Activated CD8-positive, alpha-beta memory T cell treated with anti-CD3 and anti-CD28 coated beads for 4 hours (primary cell): ENCODE data around the gene POLL.

ENCODE experiments used
- DNase-seq, 2 donors: peaks; one replicate each; pipeline ENCODE4 v3.0.0-alpha.2; 2020; ENCODE audit warnings: low read depth in 2 of 2

The POLL gene

DNA sequence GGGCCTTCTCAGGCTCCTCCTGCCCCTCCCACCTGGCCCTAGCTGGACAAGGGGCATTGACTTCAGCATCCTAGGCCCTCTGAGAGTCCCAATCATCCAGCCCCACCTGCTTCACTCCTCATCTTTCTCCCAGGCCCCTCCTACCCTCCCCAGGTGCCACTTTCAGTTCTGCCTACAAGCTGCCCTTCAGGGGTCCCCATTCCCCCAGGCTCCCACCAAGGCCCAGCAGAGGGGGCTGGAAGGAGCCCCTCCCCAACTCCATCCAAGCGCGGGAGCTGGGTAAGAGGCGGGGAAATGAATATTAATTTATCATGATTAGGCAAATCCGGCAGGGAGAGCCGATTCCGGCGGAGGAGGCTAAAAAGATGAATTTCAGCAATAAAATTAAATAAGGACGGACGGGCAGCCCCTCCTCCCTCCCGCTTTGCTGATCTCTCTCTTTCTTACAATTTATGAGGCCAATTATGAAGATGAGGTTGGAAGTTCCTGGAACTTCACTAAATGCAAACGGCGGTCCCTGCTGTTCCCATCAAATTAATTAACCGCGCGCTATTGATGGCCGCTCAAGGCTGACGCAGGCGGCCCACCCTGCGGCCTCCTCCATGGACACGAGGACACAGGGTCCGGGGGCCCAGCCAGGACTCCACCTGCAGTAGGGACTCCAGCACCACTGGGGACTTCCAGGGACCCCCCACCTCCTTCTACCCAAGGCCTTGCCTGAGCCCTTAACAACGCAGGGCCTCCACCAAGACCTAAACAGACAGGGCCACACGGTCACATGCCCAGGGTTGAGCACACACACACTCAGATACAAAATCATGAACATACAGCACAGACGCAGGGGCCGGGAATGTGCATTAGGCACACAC is 13.9 kb downstream of the POLL start:
- DNase-seq = no peak

- no peak for DNase-seq
Measured at GRCh38 chr10:101572785-101573184, 15.3 kb downstream of the POLL start.

DNA sequence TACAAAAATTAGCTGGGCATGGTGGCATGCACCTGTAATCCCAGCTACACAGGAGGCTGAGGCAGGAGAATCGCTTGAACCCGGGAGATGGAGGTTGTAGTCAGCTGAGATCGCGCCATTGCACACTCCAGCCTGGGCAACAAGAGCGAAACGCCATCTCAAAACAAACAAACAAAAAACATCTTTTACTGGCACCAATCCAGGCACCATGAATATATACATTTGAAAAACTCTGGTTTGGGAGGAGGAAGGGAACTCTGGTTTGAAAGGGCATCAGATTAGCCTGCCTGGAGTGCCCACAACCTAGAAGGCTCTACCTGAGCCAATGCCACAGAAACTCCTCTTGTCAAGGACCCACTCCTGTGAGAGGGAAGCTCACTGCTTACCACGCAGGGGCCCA is 15.9 kb downstream of the POLL start:
- DNase-seq = no peak

DNA sequence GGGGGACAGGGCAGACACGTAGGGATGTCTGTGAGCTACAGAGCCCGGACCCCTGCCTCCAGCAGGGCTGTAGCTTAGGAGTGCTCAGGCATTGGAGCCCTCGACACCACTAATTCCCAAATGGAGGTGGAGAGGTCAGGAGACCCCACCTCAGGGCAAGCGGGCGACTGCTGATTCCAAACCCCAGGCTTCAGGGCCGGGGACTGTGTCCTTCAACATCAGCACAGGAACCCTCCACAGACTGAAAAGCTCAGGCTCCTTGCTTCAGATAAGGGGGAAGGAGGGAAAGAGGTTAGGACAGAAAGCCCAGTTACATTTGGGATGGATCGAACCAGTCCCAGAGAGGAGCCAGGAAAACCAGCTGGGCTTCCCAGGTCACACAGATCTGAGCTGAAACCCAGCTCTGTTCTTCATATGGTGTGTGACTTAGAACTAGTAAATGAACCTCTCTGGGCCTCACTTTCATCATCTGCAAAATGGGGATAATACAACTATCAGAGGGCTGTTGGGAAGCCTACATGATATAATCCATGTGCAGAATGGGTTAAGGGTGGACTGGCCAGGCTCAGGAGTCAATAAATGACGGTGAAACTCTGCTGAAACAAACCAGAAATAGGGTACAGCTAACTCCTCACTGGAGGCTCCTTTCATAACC is 16.7 kb downstream of the POLL start:
- no peak for DNase-seq

GRCh38 chr10:101570428-101571270 is 17.4 kb downstream of the POLL start:
- no peak for DNase-seq

- DNase-seq = peak; percentile 58 to 65
Measured at GRCh38 chr10:101569622-101570427, 18.2 kb downstream of the POLL start.

DNA sequence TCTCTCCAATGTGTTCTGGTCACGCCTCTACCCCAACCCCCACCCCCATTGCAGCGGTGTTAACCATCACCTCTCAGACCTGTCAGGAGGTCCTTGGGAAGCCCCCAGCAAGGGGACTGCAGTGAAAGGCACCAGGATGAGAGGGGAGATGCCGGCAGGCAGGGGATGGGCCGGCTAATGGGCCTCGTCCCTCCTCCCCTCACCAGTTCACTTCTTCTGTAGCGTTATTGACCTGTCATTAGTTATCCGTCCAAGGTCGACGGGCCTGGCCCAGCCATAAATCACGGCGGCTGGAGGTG is 18.8 kb downstream of the POLL start:
- no peak for DNase-seq

- DNase-seq = no peak
Measured at GRCh38 chr10:101568054-101568745, 19.9 kb downstream of the POLL start.

DNA sequence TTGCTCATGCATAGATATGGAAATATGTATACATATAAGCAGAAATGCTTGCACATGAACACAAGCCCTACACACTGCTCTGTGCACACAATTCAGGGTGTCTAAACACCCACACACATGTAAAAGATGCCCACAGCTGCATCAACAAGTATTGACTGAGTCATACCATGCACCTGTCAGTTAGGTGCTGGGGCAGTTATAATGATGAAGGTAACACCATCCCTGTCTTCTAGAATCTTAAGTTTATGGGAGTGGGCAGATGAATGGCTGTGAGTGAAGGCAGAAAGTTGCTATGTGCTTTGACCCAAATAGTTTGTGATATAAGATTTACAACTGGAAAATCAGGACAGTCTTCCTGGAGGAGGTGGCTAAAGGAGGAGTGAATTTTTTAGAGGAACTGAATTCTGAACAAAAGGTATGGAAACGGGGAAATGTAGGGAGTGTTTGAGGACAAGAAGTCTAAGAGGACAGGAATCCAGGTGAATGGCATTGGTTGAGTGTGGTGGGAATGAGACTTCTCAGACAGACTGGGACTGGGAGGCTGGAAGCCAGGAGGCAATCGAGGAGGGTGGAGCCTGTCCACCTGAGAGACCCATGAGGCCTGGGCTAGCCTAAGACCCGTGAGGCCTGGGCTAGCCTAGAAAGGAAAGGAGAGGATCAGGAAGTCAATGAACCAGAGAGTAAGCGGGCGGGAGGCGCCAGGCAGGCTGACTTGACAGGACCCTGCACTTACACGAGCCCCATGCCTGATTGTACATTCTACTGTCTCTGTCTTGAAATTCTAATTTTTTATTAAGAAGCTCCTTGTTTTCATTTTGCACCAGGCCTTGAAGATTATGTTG is 20.7 kb downstream of the POLL start:
- DNase-seq = no peak

GRCh38 chr10:101566333-101567164 is 21.5 kb downstream of the POLL start:
- no peak for DNase-seq

- no peak for DNase-seq
Measured at GRCh38 chr10:101565936-101566332, 22.1 kb downstream of the POLL start.

DNA sequence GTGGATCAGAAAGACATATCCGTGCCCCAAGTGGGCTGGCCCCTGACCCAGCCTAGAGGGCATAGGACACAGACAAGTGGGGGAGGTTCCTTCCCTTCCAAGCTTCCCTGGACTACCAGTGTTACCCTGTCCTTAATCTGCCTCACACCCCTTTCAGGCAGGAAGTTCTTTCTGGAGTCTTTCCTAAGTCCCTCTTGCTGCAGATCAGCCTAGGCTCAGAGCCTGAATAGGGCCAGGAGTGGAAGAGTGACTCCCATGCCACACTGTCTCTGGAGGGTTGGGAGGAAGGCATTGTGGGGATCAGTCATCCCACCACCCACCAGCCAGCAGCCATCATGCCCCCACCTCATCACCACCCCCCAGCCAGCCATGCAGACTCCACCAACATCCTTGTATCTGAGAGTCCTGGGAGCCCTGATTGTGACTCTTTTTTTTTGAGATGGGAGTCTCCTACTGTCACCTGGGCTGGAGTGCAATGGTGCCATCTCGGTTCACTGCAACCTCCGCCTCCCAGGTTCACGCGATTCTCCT is 22.6 kb downstream of the POLL start:
- DNase-seq = no peak

DNA sequence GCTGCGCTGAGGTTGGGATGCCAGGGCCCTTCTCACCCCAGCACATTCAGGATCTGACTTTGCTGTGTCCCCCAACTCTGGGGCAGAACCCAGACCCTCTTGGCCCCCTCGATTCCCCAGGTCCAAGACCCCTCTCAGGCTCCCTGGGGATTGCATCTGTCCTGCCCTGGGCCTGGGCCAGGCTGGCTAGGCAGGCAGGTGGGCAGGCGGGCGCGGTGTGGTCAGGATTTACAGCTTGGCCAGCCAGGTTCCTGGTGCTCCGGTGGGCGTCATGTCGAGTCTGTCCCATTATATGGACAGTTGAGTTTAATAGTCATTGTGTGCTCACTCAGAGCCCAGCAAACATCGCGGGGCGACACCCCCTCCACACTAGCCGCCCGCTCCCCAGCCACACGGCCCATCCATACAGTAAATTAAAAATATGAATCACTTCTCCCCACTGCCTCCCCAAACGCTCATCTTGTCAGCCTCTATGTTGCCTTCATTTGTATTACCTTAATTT is 23.5 kb downstream of the POLL start:
- no peak for DNase-seq

DNA sequence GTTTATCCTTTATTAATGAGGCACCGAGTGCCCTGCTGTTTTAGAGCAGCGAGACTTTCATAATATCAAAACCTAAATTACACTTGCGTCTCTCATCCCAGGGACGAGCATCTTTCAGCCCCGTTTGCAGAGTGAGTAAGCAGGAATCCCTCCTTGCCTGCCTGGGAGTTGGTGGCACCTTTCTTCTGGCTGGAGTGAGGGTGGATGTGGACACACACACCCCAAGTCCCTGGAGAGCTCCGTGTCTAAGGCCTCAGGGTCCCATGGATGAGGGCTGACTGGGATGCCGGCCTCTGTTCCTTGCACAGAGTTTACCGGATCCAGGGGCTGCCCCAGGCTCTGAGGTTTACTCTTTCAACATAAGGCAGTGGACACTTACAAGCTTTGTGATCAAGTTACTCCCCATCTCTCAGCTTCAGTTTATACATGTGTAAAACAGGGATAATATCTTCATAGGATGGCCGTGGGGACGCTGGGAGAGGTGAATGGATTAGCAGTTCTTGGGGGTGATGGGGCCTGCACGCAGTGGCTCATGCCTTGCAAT is 24.5 kb downstream of the POLL start:
- DNase-seq = no peak

DNA sequence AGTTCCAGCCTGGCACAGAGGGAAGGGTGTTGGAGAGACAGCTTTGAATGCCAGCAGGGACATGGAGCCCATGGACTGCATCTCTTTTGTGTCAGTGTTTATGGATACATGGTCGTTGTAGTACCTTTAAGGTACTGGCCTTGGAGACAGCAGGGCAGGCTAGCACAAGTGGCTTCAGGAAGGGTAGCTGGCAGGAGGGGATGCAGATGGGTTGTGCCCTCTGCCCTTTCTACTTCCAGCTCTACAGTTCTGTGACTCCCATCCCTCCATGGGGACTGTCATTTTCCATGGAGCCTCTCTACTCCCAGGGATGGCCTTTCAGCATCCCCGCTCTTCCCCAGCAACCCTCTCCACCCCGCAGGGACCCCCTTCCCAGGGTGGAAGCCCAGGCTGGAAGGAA is 25.1 kb downstream of the POLL start:
- no peak for DNase-seq

DNA sequence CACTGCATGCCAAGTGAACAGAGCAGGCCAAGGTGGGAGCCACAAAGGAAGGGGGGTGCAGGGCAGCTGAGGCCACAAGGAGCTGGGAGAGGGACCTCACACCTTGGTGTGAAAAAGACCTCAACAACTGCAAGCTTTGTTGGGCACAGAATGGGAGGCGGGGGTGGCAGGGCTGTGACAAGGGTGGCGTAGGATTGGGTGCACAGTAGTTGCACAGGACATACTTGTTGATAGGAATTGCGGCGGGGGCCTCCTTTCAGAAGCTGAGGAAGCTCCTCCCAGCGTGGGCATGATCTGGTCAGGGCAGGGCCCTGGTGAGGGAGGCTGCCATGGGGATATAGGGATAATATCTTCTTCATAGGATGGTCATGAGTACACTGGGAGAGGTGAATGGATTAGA is 25.8 kb downstream of the POLL start:
- no peak for DNase-seq

DNA sequence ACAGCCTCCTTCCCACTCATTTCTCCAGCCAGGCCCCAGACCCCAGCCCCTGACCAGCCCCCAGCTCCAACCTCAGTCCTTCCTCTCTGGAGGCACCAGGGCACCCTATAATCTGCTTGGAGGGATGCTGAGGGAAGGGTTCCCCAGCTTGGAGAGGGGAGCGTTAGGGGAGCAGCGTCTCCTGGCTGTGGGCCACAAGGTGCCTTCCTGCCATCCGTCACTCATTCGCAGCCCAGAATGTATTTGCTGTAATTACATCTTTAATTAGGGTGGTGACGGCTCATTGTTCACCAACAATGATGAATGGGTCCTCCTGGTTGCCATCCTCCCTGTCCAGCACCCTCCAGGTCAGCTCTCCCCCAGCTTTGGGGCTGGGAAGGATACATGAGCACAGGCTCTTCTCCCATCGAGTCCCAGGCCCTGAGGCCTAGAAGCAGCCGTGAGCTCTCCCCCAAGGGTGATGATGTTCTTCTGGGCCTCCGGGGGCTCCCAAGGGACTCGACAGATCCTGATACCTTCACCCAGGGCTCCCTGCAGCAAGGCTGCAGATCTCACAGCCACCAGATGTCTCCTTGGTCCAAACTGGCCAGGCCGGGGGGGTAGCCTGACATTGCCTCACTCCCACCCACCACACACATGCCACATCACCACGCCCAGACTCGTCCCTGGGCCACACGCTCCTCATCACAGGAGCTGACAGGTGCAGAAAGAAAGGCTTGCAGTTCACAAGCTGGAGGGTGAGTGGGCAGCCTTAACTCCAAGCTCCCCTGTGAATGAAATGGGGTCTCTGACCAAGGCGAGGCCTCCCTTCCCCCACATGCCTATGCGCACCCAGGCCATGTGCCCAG is 26.8 kb downstream of the POLL start:
- no peak for DNase-seq
